Measurements from ENCODE around the gene MRPL24. TPM values are rescaled to one million over a fixed set of nuclear protein-coding genes. Genes with fewer than 3 reads are reported as not detected.

The MRPL24 gene
- total RNA-seq, 2 experiments from 2014 or later: 55.3 to 56.6 TPM

- Histone ChIP-seq H4K20me1 (ENCODE audit: insufficient read depth, low read length) (no peaks in the 10 kb centered on the region), H2AFZ (ENCODE audit: low read length) (peak overlapping the region; percentile 7; the same call in 1 of the 2 replicates), H3K4me3 (ENCODE audit: low read depth, low read length, poor library complexity, severe bottlenecking) (peak overlapping the region; percentile 74), H3K4me1 (ENCODE audit: insufficient read depth, low read length, poor library complexity, severe bottlenecking) (peaks cover 20% of the 10 kb centered on the region), H3K4me2 (ENCODE audit: low read length) (peak overlapping the region; percentile 75), H3K79me2 (ENCODE audit: insufficient read depth, low read depth, low read length) (peaks cover 18% of the 10 kb centered on the region; the same call in 1 of the 2 replicates), H3K9me3 (ENCODE audit: low read length) (no peaks in the 10 kb centered on the region), H3K9me2 (ENCODE audit: insufficient read depth, low read length) (no peaks in the 10 kb centered on the region), H3K27ac (ENCODE audit: low read depth, low read length, poor library complexity, severe bottlenecking) (peak overlapping the region; percentile 52), H3K36me3 (ENCODE audit: insufficient read depth, low read length) (peaks cover 85% of the 10 kb centered on the region)
- intact Hi-C loops (cut with micrococcal nuclease; ENCODE audit: unreplicated experiment): no loop called here
- ChIA-PET POLR2A (interaction anchor here (0.6 to 2.7 kb wide), 7 partner anchors 11 to 1033 kb away, joined by 3 to 16 read pairs (median 6); partner anchors contain the start of genes HDGF, ISG20L2, METTL25B and PRCC), CTCF (ENCODE audit: unreplicated experiment) (interaction anchor here (1.0 kb wide), 1 partner anchor 13 kb away, joined by 3 read pairs; no protein-coding TSS in a partner anchor)
- TF ChIP-seq CTCF (conservative IDR thresholded peaks at IDR 0.05; ENCODE audit: low read length) (no peak), EZH2phosphoT487 (IDR thresholded peaks at IDR 0.05; ENCODE audit: borderline replicate concordance, low read depth, low read length) (no peak)
- peak; percentile 46 for DNase-seq (ENCODE audit: low spot score)
- no TSS peak for BruUV-seq (replicated peaks)
Measured at GRCh38 chr1:156740237-156740740, 599 bp downstream of the MRPL24 start.

GRCh38 chr1:156738916-156739315, 2.0 kb downstream of the MRPL24 start:
- TF ChIP-seq CTCF (conservative IDR thresholded peaks at IDR 0.05; ENCODE audit: low read length): no peak
- no peak for TF ChIP-seq EZH2phosphoT487 (IDR thresholded peaks at IDR 0.05; ENCODE audit: borderline replicate concordance, low read depth, low read length)
- ChIA-PET POLR2A (interaction anchor here (0.9 kb wide), 1 partner anchor 26 kb away, joined by 3 read pairs; no protein-coding TSS in a partner anchor), CTCF (ENCODE audit: unreplicated experiment) (no interaction called here)
- Histone ChIP-seq H3K4me1 (ENCODE audit: insufficient read depth, low read length, poor library complexity, severe bottlenecking) (peaks cover 19% of the 10 kb centered on the region), H4K20me1 (ENCODE audit: insufficient read depth, low read length) (no peaks in the 10 kb centered on the region), H2AFZ (ENCODE audit: low read length) (no peak overlapping the region), H3K27ac (ENCODE audit: low read depth, low read length, poor library complexity, severe bottlenecking) (no peak overlapping the region), H3K9me3 (ENCODE audit: low read length) (no peaks in the 10 kb centered on the region), H3K79me2 (ENCODE audit: insufficient read depth, low read depth, low read length) (peaks cover 16% of the 10 kb centered on the region; the same call in 1 of the 2 replicates), H3K9me2 (ENCODE audit: insufficient read depth, low read length) (no peaks in the 10 kb centered on the region), H3K4me3 (ENCODE audit: low read depth, low read length, poor library complexity, severe bottlenecking) (no peak overlapping the region), H3K4me2 (ENCODE audit: low read length) (peak overlapping the region; percentile 75; the same call in 1 of the 2 replicates), H3K36me3 (ENCODE audit: insufficient read depth, low read length) (peaks cover 77% of the 10 kb centered on the region)
- intact Hi-C loops (cut with micrococcal nuclease; ENCODE audit: unreplicated experiment): no loop called here
- DNase-seq (ENCODE audit: low spot score): no peak
- no TSS peak for BruUV-seq (replicated peaks)

- no peak for DNase-seq (ENCODE audit: low spot score)
- peaks cover 16% of the 10 kb centered on the region; the same call in 1 of the 2 replicates for H3K79me2 ChIP-seq (ENCODE audit: insufficient read depth, low read depth, low read length)
- H3K9me2 ChIP-seq (ENCODE audit: insufficient read depth, low read length): no peaks in the 10 kb centered on the region
- ChIA-PET CTCF (ENCODE audit: unreplicated experiment) (no interaction called here), POLR2A (no interaction called here)
- intact Hi-C loops (cut with micrococcal nuclease; ENCODE audit: unreplicated experiment): no loop called here
- no peaks in the 10 kb centered on the region for H3K9me3 ChIP-seq (ENCODE audit: low read length)
- H3K4me1 ChIP-seq (ENCODE audit: insufficient read depth, low read length, poor library complexity, severe bottlenecking): peaks cover 19% of the 10 kb centered on the region
- no peak overlapping the region for H3K27ac ChIP-seq (ENCODE audit: low read depth, low read length, poor library complexity, severe bottlenecking)
- H3K36me3 ChIP-seq (ENCODE audit: insufficient read depth, low read length): peaks cover 74% of the 10 kb centered on the region
- H3K4me3 ChIP-seq (ENCODE audit: low read depth, low read length, poor library complexity, severe bottlenecking): no peak overlapping the region
- no TSS peak for BruUV-seq (replicated peaks)
- no peaks in the 10 kb centered on the region for H4K20me1 ChIP-seq (ENCODE audit: insufficient read depth, low read length)
- TF ChIP-seq EZH2phosphoT487 (IDR thresholded peaks at IDR 0.05; ENCODE audit: borderline replicate concordance, low read depth, low read length) (no peak), CTCF (conservative IDR thresholded peaks at IDR 0.05; ENCODE audit: low read length) (no peak)
- no peak overlapping the region for H2AFZ ChIP-seq (ENCODE audit: low read length)
- no peak overlapping the region for H3K4me2 ChIP-seq (ENCODE audit: low read length)
Measured at GRCh38 chr1:156738407-156738806, 2.5 kb downstream of the MRPL24 start.
